ENCODE measurements around the gene PRKCQ. TPM values are rescaled to one million over a fixed set of nuclear protein-coding genes. Genes with fewer than 3 reads are reported as not detected.

Gene PRKCQ
- total RNA-seq, 1 donor from 2014 or later: 23.9 TPM

DNA sequence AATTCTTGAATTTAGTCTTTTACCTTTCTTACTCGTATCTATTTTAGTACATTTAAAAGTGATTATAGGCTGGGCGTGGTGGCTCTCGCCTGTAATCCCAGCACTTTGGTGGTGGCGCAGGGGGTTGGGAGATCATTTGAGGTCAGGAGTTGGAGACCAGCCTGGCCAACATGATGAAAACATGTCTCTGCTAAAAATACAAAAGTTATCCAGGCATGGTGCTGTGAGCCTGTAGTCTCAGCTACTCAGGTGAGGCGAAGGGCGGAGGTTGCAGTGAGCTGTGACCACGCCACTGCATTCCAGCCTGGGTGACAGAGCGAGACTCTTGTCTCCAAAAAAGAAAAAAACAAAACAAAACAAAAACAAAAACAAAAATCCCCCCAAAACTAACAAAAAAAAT is 12.2 kb downstream of the PRKCQ start:
- peak; percentile 55 for DNase-seq (ENCODE audit: low read depth)

DNA sequence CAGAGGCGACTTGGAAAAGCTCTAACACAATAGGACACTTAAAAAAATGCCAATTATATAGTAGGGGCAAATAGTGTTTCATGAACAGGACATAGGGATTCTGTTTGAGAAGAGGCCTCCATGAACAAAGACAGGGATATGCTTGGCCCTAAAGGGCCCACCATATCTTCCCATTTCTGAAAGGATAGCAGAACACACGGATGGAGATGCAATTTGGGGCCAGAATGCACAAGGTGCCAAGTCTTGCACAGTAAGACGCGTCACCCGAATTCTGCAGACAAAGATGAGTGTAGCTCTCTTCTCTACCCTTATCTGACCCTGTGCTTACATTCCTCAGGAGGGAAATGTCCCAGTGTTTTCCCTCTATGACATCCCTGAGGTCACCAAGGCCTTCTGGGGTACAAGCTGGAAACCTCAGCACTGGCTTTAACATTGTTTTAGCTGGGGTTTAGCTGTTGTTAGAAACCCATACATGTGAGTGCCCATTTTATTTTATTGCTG is 12.8 kb downstream of the PRKCQ start:
- no peak for DNase-seq (ENCODE audit: low read depth)

DNA sequence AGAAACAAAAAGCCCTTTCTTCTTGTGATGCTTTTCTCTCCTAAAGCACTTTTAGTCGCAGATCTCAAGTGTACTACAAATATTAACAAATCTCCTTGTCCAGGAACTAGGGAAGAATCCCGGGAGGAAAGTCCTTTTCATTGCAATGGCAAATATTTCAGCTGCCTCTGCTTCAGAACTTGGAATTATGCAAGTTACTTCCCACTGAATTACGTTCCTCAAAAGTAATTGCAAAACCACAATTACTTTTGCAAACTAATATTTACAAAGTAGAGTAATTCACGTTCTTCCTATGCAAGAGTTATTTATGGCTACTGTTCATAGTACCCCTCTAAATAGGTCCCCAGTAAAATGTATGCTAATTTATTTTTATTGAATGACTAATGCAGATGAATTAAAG is 14.5 kb downstream of the PRKCQ start:
- peak; percentile 34 for DNase-seq (ENCODE audit: low read depth)

DNA sequence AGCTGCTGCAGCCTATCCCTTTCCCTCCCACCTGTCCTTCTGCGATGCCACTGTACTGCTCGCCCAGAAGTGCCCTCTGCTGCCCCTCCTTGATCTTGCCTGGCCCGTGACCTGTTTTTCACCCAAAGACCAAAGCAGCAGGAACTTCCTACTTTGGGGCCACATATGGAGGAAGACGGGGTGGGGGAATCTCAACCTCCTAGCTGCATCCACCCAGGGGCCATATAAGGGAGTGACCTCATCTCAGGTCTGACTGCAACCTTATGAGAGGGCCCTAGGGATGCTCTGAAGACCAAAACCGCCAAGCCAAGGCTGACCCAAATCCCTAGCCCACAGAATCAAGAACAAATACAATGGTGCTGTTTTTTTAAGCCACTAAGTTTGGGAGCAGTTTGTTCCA is 15.7 kb downstream of the PRKCQ start:
- no peak for DNase-seq (ENCODE audit: low read depth)

DNA sequence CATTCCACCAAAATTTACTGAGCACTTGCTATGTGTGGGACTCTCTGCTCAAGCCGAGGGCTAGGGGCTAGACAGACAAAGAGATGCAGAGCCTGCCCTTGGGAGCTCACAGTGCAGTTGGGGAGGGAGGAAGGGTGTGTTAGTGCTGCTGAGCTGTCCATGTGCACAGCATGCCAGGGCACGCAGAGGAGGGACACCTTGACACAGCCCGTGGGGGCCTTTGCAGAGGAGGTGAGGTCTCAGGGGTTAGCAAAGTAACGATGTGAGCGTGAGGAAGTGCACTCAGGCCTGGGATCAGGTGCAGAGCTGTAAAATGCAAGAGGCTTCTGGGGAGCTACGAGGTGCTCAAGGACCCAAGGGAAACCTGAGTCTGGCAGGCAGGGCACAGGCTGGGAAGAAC is 16.3 kb downstream of the PRKCQ start:
- no peak for DNase-seq (ENCODE audit: low read depth)

DNA sequence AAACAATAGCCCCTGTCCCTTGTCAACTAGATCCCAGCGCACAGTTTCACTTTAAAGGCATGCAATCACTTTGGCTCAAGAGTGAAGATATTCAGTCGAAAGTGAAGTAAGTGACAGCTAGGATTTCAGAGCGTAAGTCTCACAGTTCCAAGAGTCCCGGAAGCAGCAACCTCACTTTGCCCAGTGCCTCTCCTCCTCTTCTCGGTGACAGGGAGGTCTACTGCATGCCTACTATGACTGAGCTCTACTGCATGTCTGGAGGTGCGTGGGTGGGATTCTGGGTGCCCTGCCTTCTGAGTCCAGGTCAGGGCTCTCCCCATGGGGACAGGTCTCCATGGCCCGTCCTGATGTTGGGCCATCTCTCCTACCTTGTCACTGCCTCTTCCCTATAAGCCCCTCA is 17.0 kb downstream of the PRKCQ start:
- no peak for DNase-seq (ENCODE audit: low read depth)

DNA sequence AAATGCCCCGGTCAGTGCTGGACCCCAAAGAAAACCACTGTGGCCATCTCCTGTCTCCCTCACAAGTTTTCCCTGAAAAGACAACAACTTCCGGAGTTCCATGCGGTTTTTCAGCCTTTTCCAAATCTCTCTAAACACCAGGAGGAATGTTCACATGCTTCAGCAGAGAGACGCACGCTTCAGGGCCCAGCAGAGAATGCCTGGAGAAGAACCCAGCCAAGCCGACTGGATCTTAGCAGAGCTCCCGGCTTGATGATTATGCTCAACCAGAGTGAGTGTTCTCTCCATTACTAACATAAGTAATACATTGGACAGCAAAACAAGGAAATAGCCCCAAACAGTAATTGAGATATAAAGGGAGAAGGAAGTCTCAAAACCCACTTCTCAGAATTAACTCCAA is 17.9 kb downstream of the PRKCQ start:
- peak; percentile 49 for DNase-seq (ENCODE audit: low read depth)

DNA sequence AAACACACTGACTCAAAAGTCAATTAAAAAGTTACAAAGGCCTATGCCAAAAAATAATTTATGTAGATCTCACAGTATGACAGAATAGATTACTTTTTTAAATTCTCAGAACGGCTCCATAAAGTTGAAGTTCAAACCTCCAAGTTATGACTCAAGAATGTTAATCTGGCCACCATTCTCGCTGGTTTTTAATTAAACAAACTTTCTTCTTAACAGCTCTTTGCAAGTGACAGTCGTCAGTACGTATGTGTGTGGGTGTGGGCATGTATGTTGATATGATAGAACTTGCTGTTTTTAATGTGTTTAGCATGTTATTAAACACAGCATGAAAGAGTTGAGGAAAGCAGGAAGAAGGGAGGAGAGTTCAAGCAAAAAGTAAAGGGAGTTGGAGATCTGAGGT is 18.5 kb downstream of the PRKCQ start:
- DNase-seq (ENCODE audit: low read depth): peak; percentile 37

DNA sequence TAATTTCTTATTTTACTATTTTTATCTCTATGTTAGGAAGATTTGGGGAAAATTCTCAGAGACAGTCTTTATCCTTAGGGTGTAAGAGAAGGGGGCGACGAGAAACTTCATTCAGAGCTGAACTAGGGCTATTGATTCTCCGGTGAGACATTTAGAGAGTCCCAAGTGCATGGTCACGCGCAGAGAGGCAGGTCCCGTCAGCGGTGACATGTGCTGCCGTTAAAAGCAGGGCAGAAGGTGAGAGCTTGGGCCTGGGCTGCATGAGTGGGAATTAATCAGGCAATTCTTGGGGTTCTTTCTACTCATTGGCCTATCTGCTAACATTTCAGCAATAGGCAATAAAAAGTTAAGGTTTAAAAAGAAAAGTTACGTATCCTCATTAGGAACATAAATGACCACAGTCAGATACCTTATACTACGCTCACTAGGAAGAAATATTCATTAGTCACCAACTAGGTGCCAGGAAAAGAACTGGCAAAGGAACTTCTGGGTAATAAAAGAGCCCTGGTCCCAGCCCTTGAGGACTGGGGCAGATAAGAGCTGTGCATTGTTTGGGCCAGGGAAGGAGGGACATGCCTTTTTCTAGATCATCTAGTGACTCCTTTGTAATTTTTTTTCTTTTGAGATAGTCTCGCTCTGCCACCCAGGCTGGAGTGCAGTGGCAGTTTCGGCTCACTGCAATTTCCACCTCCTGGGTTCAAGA is 21.2 kb downstream of the PRKCQ start:
- peak; percentile 90 for DNase-seq (ENCODE audit: low read depth)

DNA sequence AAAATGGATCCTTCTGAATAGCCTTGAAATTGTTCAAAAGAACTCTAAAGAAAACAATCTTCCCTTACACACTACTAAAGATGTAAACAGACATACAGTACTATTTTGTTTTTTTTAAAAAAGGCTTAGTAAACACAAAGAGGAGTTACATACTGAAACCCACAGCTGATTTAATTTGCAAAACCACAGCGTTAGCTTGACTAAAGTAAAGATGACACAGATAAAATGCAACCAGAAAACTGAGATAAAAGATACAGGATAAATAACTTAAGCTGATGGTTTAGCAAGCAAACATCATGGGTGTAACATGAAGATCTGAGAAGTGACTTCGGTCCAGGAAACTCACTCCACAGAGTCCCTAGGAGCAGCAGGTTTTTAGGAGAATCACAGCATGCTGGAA is 21.8 kb downstream of the PRKCQ start:
- no peak for DNase-seq (ENCODE audit: low read depth)

DNA sequence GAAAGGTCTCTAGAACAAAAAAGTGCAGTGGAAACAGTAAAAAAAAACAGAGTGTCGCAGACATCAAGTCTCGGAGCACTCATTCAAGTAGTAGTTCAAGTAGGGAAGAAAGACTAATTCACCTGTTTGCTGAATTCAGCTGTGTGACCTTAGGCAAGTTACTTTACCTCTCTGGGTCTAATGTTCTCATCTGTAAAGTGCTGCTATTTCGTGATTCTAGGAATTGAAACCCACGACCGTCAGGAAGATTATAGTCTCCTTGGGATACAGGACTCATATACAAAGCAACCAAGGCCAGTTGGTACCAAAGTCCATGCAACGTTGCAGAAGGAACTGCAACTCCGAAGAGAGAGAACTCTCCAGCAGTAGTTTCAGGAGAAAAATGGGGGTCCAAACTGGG is 26.1 kb downstream of the PRKCQ start:
- no peak for DNase-seq (ENCODE audit: low read depth)

DNA sequence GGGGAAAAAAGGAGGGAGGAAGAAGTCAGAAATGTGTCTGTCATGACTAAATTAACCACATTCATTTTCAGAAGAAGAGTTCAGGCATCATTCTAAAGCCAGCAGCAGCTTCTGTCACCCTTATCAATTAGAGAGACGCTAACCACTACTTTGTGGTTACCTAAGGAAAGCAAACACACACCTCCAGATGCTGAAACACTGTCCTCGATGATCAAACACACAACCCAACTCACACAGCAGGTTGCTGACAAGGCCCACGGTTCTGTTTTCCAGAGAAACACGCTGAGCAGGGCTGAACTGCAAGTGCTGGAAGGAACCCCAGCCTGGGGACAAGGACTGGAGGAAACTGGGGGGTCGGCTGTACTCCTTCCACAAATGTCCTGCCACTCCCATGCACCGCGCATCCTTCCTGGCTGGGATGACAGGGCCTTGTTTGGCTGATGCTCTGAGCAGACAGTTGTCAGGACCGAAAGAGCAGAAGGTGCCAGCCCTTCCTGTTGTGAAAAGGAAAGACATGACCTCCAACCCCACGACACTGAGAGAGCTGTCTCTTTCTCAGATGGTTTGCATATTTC is 36.6 kb downstream of the PRKCQ start:
- no peak for DNase-seq (ENCODE audit: low read depth)

DNA sequence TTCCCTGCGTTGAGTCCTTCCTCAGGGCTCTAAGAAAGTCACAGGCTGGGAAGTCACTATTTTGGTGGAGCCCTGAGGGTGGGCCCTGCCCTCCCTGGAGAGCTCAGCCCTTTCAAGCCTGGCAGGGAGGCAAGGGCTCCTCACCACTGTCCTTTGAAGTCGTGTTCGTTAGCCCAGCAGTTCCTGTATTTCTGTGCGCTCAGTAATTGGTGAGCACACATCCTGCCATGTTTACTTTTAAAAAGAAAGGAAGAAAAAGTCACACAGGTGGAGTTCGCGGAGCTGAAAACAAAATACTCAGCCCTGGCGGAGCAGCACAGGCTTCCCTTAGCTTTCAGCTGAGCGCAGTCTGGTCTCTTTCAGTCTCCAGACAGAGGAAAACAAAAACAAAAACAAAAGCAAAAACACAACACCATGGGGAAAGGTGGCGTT is 37.1 kb downstream of the PRKCQ start:
- DNase-seq (ENCODE audit: low read depth): no peak

DNA sequence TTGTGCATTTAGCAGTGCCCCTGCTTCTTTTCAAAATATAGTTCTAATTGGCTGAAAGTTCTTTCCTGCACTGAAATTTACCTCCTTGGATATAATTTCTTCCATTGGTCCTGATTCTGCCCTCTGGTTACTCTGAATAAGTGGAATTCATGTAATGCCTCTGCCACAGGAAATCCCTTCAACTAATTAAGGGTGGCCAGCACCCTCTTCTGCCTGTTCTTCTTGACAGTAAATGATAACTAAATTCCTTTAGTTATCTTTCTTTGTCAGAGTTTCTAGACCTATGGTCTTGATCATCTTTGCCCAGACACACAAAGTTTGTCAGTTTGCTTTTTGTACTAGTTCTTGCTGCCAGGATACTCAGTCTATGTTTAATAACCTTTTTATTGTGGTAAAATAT is 40.2 kb downstream of the PRKCQ start:
- no peak for DNase-seq (ENCODE audit: low read depth)

DNA sequence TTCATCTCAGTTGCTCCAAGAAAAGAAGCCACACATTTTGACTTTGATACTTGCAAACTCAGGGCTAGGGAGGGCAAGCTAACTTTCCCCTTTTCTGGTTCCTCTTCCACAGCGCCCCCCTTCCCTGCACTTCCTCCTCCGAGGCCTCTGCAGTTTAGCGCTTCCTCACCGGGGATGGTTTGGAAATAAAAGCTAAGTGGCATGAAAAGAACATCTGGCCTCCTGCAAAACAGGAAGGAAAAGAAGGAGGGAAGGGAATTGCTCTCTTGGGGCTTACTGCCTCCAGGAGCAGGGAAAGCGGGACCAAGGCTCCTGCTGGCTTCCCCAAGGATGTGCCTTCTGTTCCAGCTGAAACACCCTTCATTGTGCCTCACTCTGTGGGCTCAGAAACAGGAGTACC is 42.3 kb downstream of the PRKCQ start:
- DNase-seq (ENCODE audit: low read depth): no peak

DNA sequence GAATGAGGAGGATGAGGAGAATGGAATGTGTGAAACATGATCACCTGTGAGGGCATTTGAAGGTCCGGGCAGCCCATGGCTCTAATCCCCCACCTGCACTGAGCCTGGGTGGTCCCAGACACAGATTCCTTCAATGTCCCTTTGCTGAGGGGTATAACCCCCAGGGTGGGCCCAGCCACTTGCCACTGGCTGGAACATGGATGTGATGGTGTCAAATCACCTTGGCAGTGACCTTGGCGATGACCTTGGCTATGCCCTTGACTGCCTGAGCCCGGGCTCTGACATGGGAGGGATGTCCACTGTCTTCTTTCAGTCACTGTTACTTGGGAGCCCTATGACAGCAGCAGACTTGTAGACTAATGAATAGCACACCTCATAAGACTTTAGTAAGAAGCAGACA is 44.0 kb downstream of the PRKCQ start:
- no peak for DNase-seq (ENCODE audit: low read depth)

DNA sequence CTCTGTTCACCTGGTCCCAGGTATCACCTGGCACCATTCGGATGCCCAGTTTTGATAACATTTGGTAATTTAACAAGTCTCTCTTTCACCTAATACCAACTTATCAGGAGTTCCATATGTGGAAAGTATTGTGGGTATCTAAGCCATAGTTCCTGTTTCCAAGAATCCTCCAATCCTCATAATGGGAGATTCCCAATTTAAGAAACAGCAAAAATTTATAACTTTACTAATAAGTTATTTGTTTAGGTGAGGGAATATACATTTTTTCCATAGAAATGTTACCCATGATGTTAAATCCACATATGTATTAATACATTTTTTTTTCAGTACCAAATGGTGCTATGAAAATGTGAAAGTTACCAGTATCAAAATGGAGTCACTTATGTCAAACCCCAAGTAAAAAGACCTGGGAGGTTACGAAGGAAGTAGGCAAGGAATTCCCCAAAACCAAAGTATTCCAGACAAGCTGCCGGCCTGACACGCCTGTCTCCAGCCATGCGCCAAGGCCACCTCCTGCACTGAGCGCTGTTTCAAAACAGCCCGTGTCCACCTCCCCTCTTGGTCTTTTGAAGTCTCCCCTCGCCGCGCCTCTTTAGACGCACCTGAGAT is 44.8 kb downstream of the PRKCQ start:
- DNase-seq (ENCODE audit: low read depth): no peak

DNA sequence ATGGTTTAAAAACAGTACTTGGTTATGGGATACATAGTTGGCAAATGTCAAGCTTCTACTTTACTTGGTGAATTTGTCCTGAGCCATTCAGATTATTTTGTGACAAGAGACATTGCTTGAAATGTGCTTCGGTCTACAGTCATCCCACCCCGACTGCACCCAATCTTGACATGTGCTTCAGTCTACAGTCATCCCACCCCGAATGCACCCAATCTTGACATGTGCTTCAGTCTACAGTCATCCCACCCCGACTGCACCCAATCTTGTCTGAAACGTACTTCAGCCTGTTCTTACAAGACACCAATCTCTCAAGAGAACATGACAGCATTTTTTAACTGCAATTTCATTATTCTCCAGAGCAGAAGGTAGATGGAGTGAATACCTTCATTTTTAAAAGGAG is 47.8 kb downstream of the PRKCQ start:
- DNase-seq (ENCODE audit: low read depth): no peak

DNA sequence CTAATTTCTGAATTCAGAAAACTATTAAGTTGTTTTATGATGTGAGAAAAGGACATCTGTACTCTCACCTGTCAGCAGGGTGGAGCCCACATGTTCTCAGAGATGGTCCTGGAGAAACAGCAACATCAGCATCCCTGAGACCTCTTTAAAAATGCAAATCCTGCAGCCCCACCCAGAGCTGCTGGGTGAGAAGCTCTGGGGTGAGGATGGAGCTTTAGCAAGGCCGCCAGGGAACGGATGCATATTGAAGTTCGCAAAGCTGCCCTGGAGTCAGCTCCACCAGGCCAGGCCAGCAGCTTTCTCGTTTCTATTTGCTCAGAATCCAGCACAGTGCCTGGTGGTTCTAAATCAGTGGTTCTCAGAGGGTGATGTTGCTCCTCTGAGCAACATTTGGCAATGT is 49.1 kb downstream of the PRKCQ start:
- no peak for DNase-seq (ENCODE audit: low read depth)

DNA sequence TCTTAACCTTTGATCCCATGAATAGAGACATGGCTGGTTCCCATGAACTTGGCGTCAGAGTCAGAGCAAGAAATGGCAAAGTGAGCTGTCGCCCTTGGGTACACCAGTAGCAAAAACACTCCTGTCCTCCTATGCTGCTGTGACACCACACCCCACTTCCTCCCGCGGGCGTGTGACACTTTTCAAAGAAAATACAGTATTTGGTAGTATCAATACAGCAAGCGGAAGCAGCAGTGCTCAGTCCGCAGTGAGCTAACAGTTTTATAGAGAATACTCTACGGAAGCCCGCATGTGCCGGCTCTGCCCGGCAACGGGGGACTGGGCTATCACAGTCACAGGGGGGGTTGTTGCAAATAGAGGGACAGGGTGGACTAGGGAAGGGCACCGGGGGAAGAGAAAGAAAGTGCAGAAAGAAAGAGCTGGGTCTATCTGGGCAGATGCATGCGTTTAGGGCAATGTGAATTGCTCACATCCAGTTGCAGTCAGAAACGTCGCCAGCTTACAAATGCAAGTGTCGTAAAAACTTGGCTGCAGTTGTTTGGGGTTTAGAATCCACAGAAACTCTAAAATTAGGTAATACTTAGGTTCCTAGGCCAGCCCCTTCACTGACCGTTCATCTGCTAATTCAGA is 49.8 kb downstream of the PRKCQ start:
- no peak for DNase-seq (ENCODE audit: low read depth)

DNA sequence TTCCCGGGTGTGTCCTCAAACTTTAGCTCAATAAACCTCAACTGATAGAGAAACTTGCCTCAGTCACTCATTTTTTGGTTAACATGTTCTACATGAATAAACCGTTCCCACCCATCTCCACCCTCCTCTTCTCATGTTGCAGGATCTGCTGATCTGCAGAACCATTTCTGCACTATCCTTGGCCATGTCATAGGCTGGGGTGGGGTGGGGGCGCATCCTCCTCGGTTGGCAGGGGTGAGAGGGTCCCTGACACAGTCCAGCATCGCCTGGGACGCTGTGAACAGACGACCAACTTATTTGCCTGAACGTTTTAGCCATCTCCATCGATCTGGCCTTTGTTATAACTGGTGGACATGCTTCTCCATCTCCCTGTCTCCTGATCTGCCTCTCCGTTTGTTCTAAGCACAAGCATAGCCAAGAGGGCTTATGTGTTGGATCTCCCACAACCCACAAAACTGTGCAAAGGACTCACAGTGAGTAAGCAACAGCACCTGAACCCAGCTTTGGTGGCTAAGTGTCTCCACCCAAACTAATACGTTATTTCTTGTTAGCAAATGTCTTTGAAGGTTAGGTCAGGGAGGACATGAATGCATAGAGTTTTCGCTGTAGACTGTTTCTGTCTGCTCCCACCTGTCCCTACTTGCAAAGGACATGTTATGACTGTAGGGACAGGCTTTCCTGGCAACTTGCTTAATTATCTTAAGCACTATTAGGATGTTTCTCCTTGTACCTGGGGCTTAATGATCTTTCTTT is 51.7 kb downstream of the PRKCQ start:
- DNase-seq (ENCODE audit: low read depth): no peak

DNA sequence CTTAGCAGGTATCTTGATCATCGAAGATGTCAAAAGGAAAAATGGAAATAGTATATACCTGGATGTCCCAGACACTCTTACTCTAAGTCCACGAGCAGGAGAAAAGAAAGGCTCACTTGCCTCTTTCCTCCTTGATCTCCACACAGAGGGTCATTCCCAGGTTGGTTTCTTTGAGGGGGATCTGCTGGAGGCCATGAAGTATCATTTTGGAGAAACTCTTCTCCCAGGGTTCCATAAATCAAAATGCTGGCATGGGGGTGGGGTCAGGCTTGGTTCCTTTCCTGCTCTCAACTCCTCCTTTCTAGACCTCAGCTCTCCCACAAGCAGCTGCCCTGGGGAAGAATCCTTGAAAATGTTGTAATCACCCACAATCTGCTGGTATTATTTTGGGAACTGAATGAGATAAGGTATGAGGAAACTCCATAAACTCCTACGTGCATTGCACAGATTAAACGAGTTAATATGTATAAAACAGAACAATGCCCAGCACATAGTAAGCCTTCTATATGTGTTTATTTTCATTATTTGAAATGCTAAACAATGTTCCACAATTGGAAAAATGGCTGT is 54.4 kb downstream of the PRKCQ start:
- no peak for DNase-seq (ENCODE audit: low read depth)

All from renal cortical epithelial cell (primary cell).